GM08714 (cell line): ENCODE results near the gene CNTNAP2.

Experiments
- H3K4me3 ChIP-seq: fragments of 200-500 bp; sonication (Bioruptor generic); 2 replicates; pipeline ENCODE4 v1.5.1; 2014; ENCODE audit warnings: mild to moderate bottlenecking, low read length, inconsistent platforms
- ZNF274 ChIP-seq: IDR thresholded peaks from 2 replicates; pipeline ENCODE4 v1.6.1; 2012; ENCODE audit warnings: mild to moderate bottlenecking, low read depth, low read length

The CNTNAP2 gene

GRCh38 chr7:147607157-147607800, 1490.7 kb downstream of the CNTNAP2 start:
- no peak overlapping the region for H3K4me3 ChIP-seq
- TF ChIP-seq ZNF274: no peak

DNA sequence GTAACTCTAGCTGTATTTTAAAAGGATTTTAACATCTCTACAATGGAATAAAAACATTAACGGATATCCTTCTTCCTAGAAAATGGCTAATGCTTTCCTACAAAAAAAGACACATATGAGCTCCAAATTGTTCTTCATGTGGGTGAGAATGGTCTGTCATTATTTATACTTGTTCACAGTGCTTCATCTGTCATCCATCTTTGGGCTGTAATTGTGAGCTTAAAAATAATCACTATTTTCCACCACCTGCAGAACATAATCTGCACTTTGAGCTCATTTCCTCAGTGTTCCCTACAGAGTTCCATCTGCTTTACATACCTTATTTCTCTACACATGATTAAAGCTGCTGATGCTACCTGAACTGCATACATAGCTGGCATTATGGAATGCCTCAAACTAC, 1494.8 kb downstream of the CNTNAP2 start:
- H3K4me3 ChIP-seq: no peak overlapping the region
- no peak for TF ChIP-seq ZNF274

DNA sequence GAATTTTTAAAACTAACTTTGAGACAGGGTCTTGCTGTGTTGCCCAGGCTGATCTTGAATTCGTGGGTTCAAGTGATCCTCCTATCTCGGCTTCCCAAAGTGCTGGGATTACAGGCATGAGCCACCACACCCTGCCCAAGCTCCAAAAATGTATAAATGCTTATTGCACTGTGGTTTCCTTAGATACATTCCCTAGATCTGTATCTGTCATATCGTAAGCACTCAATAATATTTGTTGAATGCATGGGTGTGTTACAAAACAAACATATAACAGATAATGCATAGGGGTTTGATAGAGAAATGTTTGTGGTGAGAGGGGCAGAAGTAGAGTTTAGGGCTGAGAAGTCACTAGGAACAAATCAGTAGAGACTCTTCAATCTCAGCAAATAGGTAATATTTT, 1518.7 kb downstream of the CNTNAP2 start:
- no peak for TF ChIP-seq ZNF274
- H3K4me3 ChIP-seq: no peak overlapping the region

DNA sequence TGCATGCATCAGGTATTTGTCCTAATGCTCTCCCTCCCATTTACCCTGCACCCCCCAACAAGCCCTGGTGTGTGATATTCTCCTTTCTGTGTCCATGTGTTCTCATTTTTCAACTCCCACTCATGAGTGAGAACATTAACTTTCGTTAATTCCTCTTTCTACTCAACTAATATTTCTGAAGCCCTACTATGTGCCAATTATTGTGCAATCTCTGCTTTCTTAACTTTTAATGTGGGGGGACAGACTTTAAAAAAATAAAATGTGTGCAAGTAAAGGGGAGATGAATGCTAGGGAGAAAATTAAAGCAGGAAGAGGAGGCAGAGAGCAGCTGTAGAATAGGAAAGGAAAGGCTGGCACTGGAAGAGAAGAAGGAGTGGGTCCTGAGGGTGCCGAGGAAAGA, 1520.0 kb downstream of the CNTNAP2 start:
- no peak overlapping the region for H3K4me3 ChIP-seq
- no peak for TF ChIP-seq ZNF274

GRCh38 chr7:147638566-147638965, 1522.0 kb downstream of the CNTNAP2 start:
- no peak overlapping the region for H3K4me3 ChIP-seq
- no peak for TF ChIP-seq ZNF274

GRCh38 chr7:147639037-147639436, 1522.4 kb downstream of the CNTNAP2 start:
- H3K4me3 ChIP-seq: no peak overlapping the region
- no peak for TF ChIP-seq ZNF274

DNA sequence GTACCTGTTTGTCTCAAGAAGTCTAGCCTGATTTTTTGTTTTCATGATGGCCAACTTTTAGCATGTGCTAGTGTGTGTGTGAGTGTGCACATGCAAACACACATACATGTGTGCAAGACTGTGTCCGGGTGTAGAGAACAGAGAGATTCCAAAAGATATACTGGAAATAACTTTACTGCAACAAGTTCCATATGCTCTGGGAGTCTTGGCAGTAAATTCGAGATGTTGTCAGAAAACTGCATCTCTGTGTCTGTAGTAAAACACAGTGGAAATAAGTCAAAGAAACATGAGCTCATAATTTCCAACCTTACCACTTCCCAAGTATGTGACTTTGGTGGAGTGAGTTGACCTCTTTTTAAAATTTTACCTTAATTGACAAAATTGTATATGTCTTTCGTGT, 1523.2 kb downstream of the CNTNAP2 start:
- TF ChIP-seq ZNF274: no peak
- H3K4me3 ChIP-seq: no peak overlapping the region

DNA sequence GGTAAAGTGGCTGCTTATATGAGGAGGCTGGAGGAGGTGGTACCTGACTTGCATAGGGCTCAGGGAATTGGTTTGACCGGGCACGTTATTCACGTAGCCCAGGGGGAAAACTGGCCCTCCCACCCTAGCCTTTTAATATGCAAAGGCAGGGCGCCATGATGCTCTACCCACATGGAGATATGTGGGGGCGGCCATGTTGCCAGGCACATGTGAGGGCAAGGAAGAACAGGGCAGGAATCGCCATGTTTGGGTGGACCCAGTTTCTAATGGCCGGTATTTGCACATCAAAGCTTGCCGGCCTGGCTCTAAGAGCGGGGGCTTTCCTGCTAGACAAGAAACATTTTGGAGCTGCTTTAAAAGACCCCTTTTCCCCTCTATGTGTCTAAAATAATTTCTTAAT, 1524.2 kb downstream of the CNTNAP2 start:
- H3K4me3 ChIP-seq: no peak overlapping the region
- TF ChIP-seq ZNF274: no peak

- TF ChIP-seq ZNF274: no peak
- H3K4me3 ChIP-seq: no peak overlapping the region
Measured at GRCh38 chr7:147646568-147646967, 1530.0 kb downstream of the CNTNAP2 start.

DNA sequence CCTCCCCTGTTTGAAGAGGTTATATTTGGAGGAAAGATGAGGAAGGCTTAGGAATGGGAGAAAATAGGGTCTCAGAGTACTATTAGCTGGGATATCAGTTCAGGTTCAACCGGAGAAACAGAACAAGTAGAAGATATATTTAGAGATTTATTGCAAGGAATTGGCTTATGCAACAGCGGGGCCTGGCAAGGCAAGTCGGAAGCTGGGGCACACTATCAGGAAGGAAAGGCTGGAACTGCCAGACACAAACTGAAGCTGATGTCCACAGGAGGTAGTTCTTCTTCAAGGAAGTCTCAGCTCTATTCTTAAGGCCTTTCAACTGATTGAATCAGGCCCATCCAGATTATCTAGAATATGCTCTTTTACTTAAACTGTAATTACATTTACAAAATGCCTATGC, 1534.4 kb downstream of the CNTNAP2 start:
- no peak for TF ChIP-seq ZNF274
- H3K4me3 ChIP-seq: no peak overlapping the region

DNA sequence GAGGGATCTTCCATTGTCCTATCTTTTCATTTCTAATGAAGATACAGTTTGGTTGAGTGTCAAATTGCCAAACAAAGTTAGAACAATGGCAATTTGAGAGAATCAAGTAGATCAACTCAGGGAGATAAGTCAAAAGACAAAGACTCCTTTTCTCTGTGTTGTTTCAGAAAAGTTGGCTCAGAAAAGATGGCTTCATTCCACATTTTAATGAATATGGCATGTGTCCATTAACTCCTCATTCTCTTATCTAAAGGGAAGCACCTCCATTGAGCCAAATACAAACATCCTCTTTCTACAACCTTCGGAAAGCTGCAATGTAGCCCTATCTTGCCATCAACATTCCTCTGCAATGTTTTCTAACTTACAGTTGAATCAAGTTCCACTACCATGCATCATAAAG, 1535.0 kb downstream of the CNTNAP2 start:
- no peak for TF ChIP-seq ZNF274
- H3K4me3 ChIP-seq: no peak overlapping the region

DNA sequence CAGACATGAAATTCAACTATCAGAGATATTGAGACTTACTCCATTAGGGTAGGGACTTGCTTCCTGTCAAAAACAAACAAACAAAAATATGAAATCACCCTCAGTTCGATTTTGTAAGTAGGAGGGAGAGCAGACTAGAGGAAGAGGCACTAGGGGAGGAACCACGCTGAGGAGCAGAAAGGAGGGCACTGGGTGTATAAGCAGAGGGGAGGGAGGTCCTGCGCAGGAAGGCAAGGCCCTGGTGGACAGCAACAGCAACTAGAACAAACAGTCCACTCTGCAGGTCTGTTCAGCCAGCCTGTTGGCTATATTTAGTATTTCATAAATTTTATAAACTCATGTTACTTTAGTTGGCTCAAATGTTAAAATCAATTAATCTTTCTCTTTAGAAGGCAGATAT, 1536.9 kb downstream of the CNTNAP2 start:
- TF ChIP-seq ZNF274: no peak

GRCh38 chr7:147658392-147658967, 1541.9 kb downstream of the CNTNAP2 start:
- no peak for TF ChIP-seq ZNF274
- no peak overlapping the region for H3K4me3 ChIP-seq

More for the DNA sequence above, 1536.9 kb downstream of the CNTNAP2 start:
- H3K4me3 ChIP-seq: no peak overlapping the region

DNA sequence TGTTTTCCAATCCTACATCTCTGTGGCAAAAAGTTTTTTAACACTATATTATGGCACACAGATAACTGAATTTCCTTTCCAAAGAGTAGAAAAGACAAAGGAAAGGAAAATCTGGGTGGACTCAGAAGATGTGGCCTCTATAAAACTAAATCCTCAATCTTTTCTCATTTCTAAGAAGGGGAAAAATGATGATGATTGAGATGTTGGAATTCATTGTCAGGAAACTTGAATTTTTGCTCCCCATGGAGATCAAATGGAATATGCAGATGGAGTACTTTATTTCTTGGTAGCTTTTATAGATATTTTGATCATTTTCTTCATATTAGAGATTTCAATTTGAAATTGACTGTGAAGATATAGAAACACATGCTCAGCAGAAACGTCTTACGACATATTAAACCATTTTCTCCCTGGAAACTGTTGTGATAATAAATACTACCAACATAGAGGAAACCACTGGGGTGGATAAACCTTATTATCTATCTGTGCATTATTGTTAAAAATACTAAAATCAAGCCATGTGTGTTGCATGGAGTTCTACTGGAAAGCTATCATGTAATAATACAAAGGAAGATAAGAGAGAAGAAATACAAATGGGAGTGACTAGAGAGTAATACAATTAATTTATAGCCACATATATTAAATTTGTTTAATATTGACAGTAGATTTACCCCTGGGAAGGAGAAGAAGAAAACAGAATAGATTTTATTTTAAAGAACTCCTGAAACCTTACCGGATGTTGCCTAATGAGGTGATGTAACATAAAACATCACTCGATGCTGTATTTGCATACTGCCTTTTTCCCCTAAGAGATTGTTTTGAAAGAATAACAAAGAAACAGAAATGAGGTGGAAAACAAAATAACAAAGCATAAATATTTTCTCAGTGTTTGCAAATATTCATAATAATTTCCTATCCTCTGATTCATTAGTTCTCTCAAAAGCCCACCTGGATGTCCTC, 1542.7 kb downstream of the CNTNAP2 start:
- no peak overlapping the region for H3K4me3 ChIP-seq
- no peak for TF ChIP-seq ZNF274

- no peak overlapping the region for H3K4me3 ChIP-seq
- TF ChIP-seq ZNF274: no peak
Measured at GRCh38 chr7:147664541-147664940, 1547.9 kb downstream of the CNTNAP2 start.
